PC-9 (cell line): ENCODE measurements around the gene PTH. TPM values are rescaled to one million over a fixed set of nuclear protein-coding genes. Genes with fewer than 3 reads are reported as not detected.

Source experiments
- BruUV-seq: library from RNA; stranded (reverse); fragments of 400-500 nt; replicated peaks from 2 replicates; lab custom pipeline; 2021; lab: Mats Ljungman, UMichigan
- CTCF ChIA-PET: fragments of 300-600 bp; sonication (Branson Sonifier 250); formaldehyde crosslinking; loops from one replicate; lab custom pipeline; 2022; ENCODE audit warnings: antibody characterized with exemption; lab: Charles Lee
- POLR2A ChIA-PET: fragments of 300-600 bp; sonication (Branson Sonifier 250); formaldehyde crosslinking; loops from one replicate; lab custom pipeline; 2022; ENCODE audit warnings: antibody characterized with exemption; ENCODE audit not compliant: unreplicated experiment; lab: Charles Lee
- DNase-seq, 2 experiments: peaks; one replicate each; pipeline versions ENCODE4 v3.0.0 to v3.0.0-alpha.2; 2015 to 2022; ENCODE audit warnings: mixed read lengths in 1 of 2
- H2AFZ ChIP-seq: fragments of 200-600 bp; sonication (generic); 2 replicates; pipeline ENCODE4 v1.8.1; 2017; ENCODE audit warnings: antibody characterized with exemption
- H3F3A ChIP-seq: fragments of 200-600 bp; sonication (generic); 2 replicates; pipeline ENCODE4 v1.8.1; 2017; ENCODE audit warnings: antibody characterized with exemption, mild to moderate bottlenecking, low read depth; ENCODE audit not compliant: insufficient read depth
- H3K27ac ChIP-seq: fragments of 200-600 bp; sonication (generic); 2 replicates; pipeline ENCODE4 v1.6.1; 2016; ENCODE audit warnings: mixed run types
- H3K27me3 ChIP-seq: fragments of 200-600 bp; sonication (generic); 2 replicates; pipeline ENCODE4 v1.6.1; 2016; ENCODE audit warnings: low read depth, mixed run types; ENCODE audit not compliant: insufficient read depth
- H3K36me3 ChIP-seq: fragments of 200-600 bp; sonication (generic); 2 replicates; pipeline ENCODE4 v1.6.1; 2016; ENCODE audit warnings: low read depth, mixed run types
- H3K4me1 ChIP-seq: fragments of 200-600 bp; sonication (generic); replicated peaks from 2 replicates; pipeline ENCODE4 v1.6.1; 2016; ENCODE audit warnings: mixed run types; ENCODE audit not compliant: insufficient read depth
- H3K4me2 ChIP-seq: fragments of 200-600 bp; sonication (generic); 2 replicates; pipeline ENCODE4 v1.6.1; 2017; ENCODE audit warnings: mixed run types
- H3K4me3 ChIP-seq: fragments of 200-600 bp; sonication (generic); 2 replicates; pipeline ENCODE4 v1.6.1; 2016; ENCODE audit warnings: mixed run types
- H3K79me2 ChIP-seq: fragments of 200-600 bp; sonication (generic); 2 replicates; pipeline ENCODE4 v1.6.1; 2017; ENCODE audit warnings: low read depth, mixed run types
- H3K9me2 ChIP-seq: fragments of 200-600 bp; sonication (generic); 2 replicates; pipeline ENCODE4 v1.8.1; 2017; ENCODE audit warnings: mild to moderate bottlenecking; ENCODE audit not compliant: insufficient read depth
- H3K9me3 ChIP-seq: fragments of 200-600 bp; sonication (generic); 2 replicates; pipeline ENCODE4 v1.8.1; 2016; ENCODE audit warnings: low read depth; ENCODE audit not compliant: insufficient read depth
- H4K20me1 ChIP-seq: fragments of 200-600 bp; sonication (generic); 2 replicates; pipeline ENCODE4 v1.8.1; 2017; ENCODE audit not compliant: insufficient read depth
- EZH2 ChIP-seq: fragments of 200-600 bp; sonication (generic); IDR thresholded peaks from 2 replicates; pipeline ENCODE4 v1.8.0; 2017; ENCODE audit warnings: antibody characterized with exemption, low read depth
- intact Hi-C: fragments of 100-400 bp; cut with micrococcal nuclease; formaldehyde crosslinking; loops from one replicate; pipeline ENCODE4 v1.10.0; 2022; ENCODE audit not compliant: unreplicated experiment
- total RNA-seq: library from RNA; stranded (reverse); gene quantifications from 2 replicates; pipeline ENCODE4 v1.2.3, GENCODE V29; 2021
- TF ChIP-seq, protein P1 (sequence below): fragments of 200-600 bp; sonication (generic); conservative IDR thresholded peaks from 2 replicates; pipeline ENCODE4 v1.6.1; 2017; ENCODE audit warnings: mixed run types, antibody characterized with exemption, mild to moderate bottlenecking, moderate library complexity

PTH gene
- total RNA-seq, 1 experiment from 2014 or later: not detected

- ChIA-PET CTCF (no interaction called here), POLR2A (interaction anchor here (0.6 to 0.9 kb wide), 7 partner anchors 69 to 1361 kb away, joined by 3 to 5 read pairs (median 3); partner anchors contain the start of gene FAR1)
- TF ChIP-seq, protein P1, sequence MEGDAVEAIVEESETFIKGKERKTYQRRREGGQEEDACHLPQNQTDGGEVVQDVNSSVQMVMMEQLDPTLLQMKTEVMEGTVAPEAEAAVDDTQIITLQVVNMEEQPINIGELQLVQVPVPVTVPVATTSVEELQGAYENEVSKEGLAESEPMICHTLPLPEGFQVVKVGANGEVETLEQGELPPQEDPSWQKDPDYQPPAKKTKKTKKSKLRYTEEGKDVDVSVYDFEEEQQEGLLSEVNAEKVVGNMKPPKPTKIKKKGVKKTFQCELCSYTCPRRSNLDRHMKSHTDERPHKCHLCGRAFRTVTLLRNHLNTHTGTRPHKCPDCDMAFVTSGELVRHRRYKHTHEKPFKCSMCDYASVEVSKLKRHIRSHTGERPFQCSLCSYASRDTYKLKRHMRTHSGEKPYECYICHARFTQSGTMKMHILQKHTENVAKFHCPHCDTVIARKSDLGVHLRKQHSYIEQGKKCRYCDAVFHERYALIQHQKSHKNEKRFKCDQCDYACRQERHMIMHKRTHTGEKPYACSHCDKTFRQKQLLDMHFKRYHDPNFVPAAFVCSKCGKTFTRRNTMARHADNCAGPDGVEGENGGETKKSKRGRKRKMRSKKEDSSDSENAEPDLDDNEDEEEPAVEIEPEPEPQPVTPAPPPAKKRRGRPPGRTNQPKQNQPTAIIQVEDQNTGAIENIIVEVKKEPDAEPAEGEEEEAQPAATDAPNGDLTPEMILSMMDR: no peak
- TF ChIP-seq EZH2: no peak
- BruUV-seq: TSS peak; percentile 47
- Histone ChIP-seq H3K79me2 (peaks cover 44% of the 10 kb centered on the region), H3K4me3 (peak overlapping the region; percentile 94), H4K20me1 (no peaks in the 10 kb centered on the region), H3K4me1 (peaks cover 20% of the 10 kb centered on the region), H3K27ac (peak overlapping the region; percentile 68), H3K36me3 (no peaks in the 10 kb centered on the region), H3K4me2 (peak overlapping the region; percentile 98), H2AFZ (peak overlapping the region; percentile 98), H3K27me3 (no peaks in the 10 kb centered on the region), H3K9me2 (no peaks in the 10 kb centered on the region), H3F3A (peaks cover 15% of the 10 kb centered on the region), H3K9me3 (no peaks in the 10 kb centered on the region)
- DNase-seq: peak; percentile 60 to 75
- intact Hi-C loops: loop anchor here (2.0 to 10.0 kb wide), 2 partner anchors 128 to 206 kb away; partner anchors contain the start of gene FAR1
Observed at GRCh38 chr11:13462311-13462900, 33.4 kb downstream of the PTH start.

- H3K4me3 ChIP-seq: peak overlapping the region; percentile 94; the same call in 1 of the 2 replicates
- H3K36me3 ChIP-seq: no peaks in the 10 kb centered on the region
Observed at GRCh38 chr11:13461291-13461690, 34.5 kb downstream of the PTH start.

DNA sequence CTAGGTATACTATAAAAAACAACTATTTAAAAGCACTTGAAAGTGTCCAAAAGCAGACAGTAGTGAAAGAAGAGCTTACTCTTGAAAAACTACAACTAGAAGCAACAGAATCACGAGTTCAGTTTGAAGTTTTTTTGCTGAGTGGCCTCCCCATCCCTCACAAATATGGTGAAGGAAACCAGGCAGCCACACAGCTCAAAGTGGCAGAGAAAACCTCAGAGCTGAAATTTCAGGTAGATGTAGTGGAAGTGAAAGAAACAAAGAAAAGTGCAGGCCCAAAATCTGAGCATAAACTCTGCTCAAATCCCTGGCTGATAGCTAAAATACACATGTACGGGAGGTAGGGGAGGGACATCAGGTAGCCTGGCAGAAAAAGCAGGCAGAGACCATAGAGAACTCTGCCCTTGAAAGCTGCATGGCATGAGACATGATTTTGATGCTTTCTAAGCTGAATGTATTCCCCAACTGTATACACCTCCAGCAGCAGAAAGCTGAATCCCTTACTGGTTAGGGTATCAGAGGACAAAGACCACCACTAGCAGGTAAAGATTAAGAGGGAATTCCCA lies 44.9 kb downstream of the PTH start:
- no peaks in the 10 kb centered on the region for H3K4me1 ChIP-seq
- no peaks in the 10 kb centered on the region for H3K36me3 ChIP-seq
- TF ChIP-seq, protein P1: no peak
- no peak for TF ChIP-seq EZH2
- no peak for DNase-seq
- H3K9me3 ChIP-seq: no peaks in the 10 kb centered on the region
- CTCF ChIA-PET: no interaction called here
- no peaks in the 10 kb centered on the region for H3K9me2 ChIP-seq
- 0 out of 2 replicates have a peak, but pooled peaks cover under 1% of the 10 kb centered on the region for H4K20me1 ChIP-seq
- H2AFZ ChIP-seq: no peak overlapping the region
- intact Hi-C loops: no loop called here
- BruUV-seq: no TSS peak
- POLR2A ChIA-PET: no interaction called here
- peaks cover 12% of the 10 kb centered on the region for H3K79me2 ChIP-seq
- H3K27me3 ChIP-seq: no peaks in the 10 kb centered on the region
- no peak overlapping the region for H3K4me3 ChIP-seq
- H3K4me2 ChIP-seq: no peak overlapping the region
- no peak overlapping the region for H3K27ac ChIP-seq
- H3F3A ChIP-seq: no peaks in the 10 kb centered on the region

More at GRCh38 chr11:13461291-13461690, 34.5 kb downstream of the PTH start:
- no peak overlapping the region for H2AFZ ChIP-seq
- H3K4me2 ChIP-seq: peak overlapping the region; percentile 98
- H3K9me3 ChIP-seq: no peaks in the 10 kb centered on the region
- no peaks in the 10 kb centered on the region for H3K9me2 ChIP-seq
- H3K4me1 ChIP-seq: peaks cover 20% of the 10 kb centered on the region
- peak overlapping the region; percentile 68 for H3K27ac ChIP-seq
- H3K79me2 ChIP-seq: peaks cover 52% of the 10 kb centered on the region
- intact Hi-C loops: loop anchor here (10.0 kb wide), 1 partner anchor 126 kb away; no protein-coding TSS in a partner anchor
- peaks cover 15% of the 10 kb centered on the region for H3F3A ChIP-seq
- DNase-seq: no peak
- ChIA-PET CTCF (no interaction called here), POLR2A (interaction anchor here (0.7 kb wide), 1 partner anchor 648 kb away, joined by 12 read pairs; no protein-coding TSS in a partner anchor)
- no peaks in the 10 kb centered on the region for H3K27me3 ChIP-seq
- BruUV-seq: no TSS peak
- TF ChIP-seq, protein P1: no peak
- no peak for TF ChIP-seq EZH2
- no peaks in the 10 kb centered on the region for H4K20me1 ChIP-seq
